Keratinocyte (primary cell): ENCODE data around the gene FCRL1. TPM values are rescaled to one million over a fixed set of nuclear protein-coding genes. Genes with fewer than 3 reads are reported as not detected.

Source experiments
- DNase-seq: peaks from one replicate; pipeline ENCODE4 v3.0.0-alpha.2; 2011; ENCODE audit warnings: low read depth, missing footprints, low spot score
- FAIRE-seq: peaks from 2 replicates; lab custom pipeline; 2011; peaks lifted over from hg19 to GRCh38; lab: Jason Lieb, UNC
- H2AFZ ChIP-seq: 2 replicates; pipeline ENCODE4 v1.6.0; 2012; ENCODE audit warnings: low read length, control low read depth, inconsistent platforms; ENCODE audit not compliant: control insufficient read depth
- H3K27ac ChIP-seq: 2 replicates; pipeline ENCODE4 v1.5.1; 2011; ENCODE audit warnings: low read length; ENCODE audit not compliant: control insufficient read depth, insufficient read depth
- H3K27me3 ChIP-seq: 3 replicates; pipeline ENCODE4 v1.6.0; 2011; ENCODE audit warnings: low read length; ENCODE audit not compliant: control insufficient read depth, insufficient read depth; ENCODE audit errors: extremely low read depth
- H3K36me3 ChIP-seq, 2 experiments: 2 replicates in 1 of 2; 3 replicates in 1 of 2; pipeline ENCODE4 v1.5.1; 2011; ENCODE audit warnings: low read length in 2 of 2, mild to moderate bottlenecking in 1 of 2; ENCODE audit not compliant: control insufficient read depth in 2 of 2, insufficient read depth in 2 of 2; ENCODE audit errors: extremely low read depth in 1 of 2
- H3K4me1 ChIP-seq: 3 replicates; pipeline ENCODE4 v1.5.1; 2011; ENCODE audit warnings: low read length; ENCODE audit not compliant: control insufficient read depth, insufficient read depth; ENCODE audit errors: extremely low read depth
- H3K4me2 ChIP-seq: 3 replicates; pipeline ENCODE4 v1.6.0; 2011; ENCODE audit warnings: low read depth, low read length; ENCODE audit not compliant: control insufficient read depth, insufficient read depth; ENCODE audit errors: extremely low read depth
- H3K4me3 ChIP-seq, 3 experiments: fragments of 200-600 bp in 1 of 3; sonication (generic) in 1 of 3; 2 replicates in 2 of 3; 3 replicates in 1 of 3; pipeline ENCODE4 v1.5.1; 2011 to 2016; ENCODE audit warnings: low read length in 3 of 3, mild to moderate bottlenecking in 3 of 3, control low read depth in 2 of 3, inconsistent platforms in 1 of 3, low read depth in 1 of 3, mixed read lengths in 1 of 3, mixed run types in 1 of 3, moderate library complexity in 1 of 3; ENCODE audit not compliant: control insufficient read depth in 2 of 3, insufficient read depth in 2 of 3; ENCODE audit errors: extremely low read depth in 1 of 3
- H3K79me2 ChIP-seq: 2 replicates; pipeline ENCODE4 v1.6.0; 2012; ENCODE audit warnings: low read length; ENCODE audit not compliant: control insufficient read depth, insufficient read depth
- H3K9ac ChIP-seq: 3 replicates; pipeline ENCODE4 v1.6.0; 2011; ENCODE audit warnings: low read length; ENCODE audit not compliant: control insufficient read depth, insufficient read depth; ENCODE audit errors: extremely low read depth
- H3K9me1 ChIP-seq: 3 replicates; pipeline ENCODE4 v1.6.0; 2011; ENCODE audit warnings: low read length; ENCODE audit not compliant: control insufficient read depth, insufficient read depth; ENCODE audit errors: extremely low read depth
- H3K9me3 ChIP-seq: 2 replicates; pipeline ENCODE4 v1.5.1; 2012; ENCODE audit warnings: low read depth, low read length; ENCODE audit not compliant: control insufficient read depth
- H4K20me1 ChIP-seq: 3 replicates; pipeline ENCODE4 v1.6.0; 2011; ENCODE audit warnings: low read length; ENCODE audit not compliant: control insufficient read depth, insufficient read depth; ENCODE audit errors: extremely low read depth
- EZH2 ChIP-seq: IDR thresholded peaks from one replicate; pipeline ENCODE4 v1.6.1; 2012; ENCODE audit warnings: inconsistent platforms, mild to moderate bottlenecking, low read length, moderate library complexity
- dilution Hi-C: fragments of 300-500 bp; cut with MboI; formaldehyde crosslinking; loops from one replicate; pipeline ENCODE4 v1.7.0; 2020; ENCODE audit warnings: low sequenced_read_pairs; ENCODE audit not compliant: extremely low pct_ligation_motif_present
- polyA plus RNA-seq, 5 experiments: library from polyadenylated mRNA; depleted of rRNA in 3 of 5; stranded (reverse) in 3 of 5; stranded (forward) in 1 of 5; unstranded in 1 of 5; fragments of >200 nt; gene quantifications; 1 replicate in 1 of 5; 2 replicates in 3 of 5; 3 replicates in 1 of 5; pipeline versions ENCODE4 v1.2.1 to v1.2.3, GENCODE V29; 2011 to 2012; ENCODE audit warnings: missing spikeins in 2 of 5, low read depth in 1 of 5, low replicate concordance in 1 of 5
- TF ChIP-seq, protein P1 (sequence below), 3 experiments: IDR thresholded peaks in 1 of 3; conservative IDR thresholded peaks in 1 of 3; optimal IDR thresholded peaks in 1 of 3; 2 replicates in 2 of 3; 3 replicates in 1 of 3; pipeline versions ENCODE3 to v1.5.1; 2011; ENCODE audit warnings: low read length in 3 of 3, mild to moderate bottlenecking in 3 of 3, moderate library complexity in 2 of 3, control low read depth in 1 of 3, inconsistent platforms in 1 of 3; ENCODE audit not compliant: insufficient read depth in 2 of 3; ENCODE audit errors: extremely low read depth in 1 of 3

Gene FCRL1
- polyA plus RNA-seq, 1 donor (not counting 4 experiments of a cell fraction or from before 2014, with no cell fraction given), result not detected

DNA sequence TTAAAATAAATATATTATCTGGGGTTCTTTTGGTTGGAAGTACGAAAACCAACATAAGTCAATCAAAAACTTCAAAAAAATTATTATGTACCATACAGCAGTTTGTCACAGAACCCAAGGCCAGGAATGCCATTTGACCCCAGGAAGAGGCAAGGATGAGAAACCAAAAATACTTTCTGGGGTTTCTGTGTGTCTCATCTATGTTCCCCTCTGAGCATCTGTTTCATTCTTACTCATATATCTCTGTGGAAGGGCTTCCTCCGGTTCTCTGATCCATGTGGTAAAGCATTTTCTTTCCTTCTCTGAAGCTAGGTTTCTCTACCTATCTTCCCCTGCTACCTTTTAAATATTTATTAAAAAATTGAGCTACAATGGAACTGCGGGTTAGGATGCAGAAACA is 9.8 kb upstream of the FCRL1 start:
- H3K4me2 ChIP-seq, result no peak overlapping the region
- no peaks in the 10 kb centered on the region for H3K79me2 ChIP-seq
- DNase-seq, result no peak
- dilution Hi-C loops, result no loop called here
- H4K20me1 ChIP-seq, result no peaks in the 10 kb centered on the region
- H3K27me3 ChIP-seq, result no peaks in the 10 kb centered on the region
- no peak overlapping the region for H3K4me3 ChIP-seq
- no peaks in the 10 kb centered on the region for H3K36me3 ChIP-seq
- no peak overlapping the region for H3K9ac ChIP-seq
- H3K27ac ChIP-seq, result no peak overlapping the region
- TF ChIP-seq, protein P1, sequence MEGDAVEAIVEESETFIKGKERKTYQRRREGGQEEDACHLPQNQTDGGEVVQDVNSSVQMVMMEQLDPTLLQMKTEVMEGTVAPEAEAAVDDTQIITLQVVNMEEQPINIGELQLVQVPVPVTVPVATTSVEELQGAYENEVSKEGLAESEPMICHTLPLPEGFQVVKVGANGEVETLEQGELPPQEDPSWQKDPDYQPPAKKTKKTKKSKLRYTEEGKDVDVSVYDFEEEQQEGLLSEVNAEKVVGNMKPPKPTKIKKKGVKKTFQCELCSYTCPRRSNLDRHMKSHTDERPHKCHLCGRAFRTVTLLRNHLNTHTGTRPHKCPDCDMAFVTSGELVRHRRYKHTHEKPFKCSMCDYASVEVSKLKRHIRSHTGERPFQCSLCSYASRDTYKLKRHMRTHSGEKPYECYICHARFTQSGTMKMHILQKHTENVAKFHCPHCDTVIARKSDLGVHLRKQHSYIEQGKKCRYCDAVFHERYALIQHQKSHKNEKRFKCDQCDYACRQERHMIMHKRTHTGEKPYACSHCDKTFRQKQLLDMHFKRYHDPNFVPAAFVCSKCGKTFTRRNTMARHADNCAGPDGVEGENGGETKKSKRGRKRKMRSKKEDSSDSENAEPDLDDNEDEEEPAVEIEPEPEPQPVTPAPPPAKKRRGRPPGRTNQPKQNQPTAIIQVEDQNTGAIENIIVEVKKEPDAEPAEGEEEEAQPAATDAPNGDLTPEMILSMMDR (optimal IDR thresholded peaks at IDR 0.05 in 1 of 3, IDR thresholded peaks at IDR 0.05 in 1 of 3, conservative IDR thresholded peaks at IDR 0.05 in 1 of 3; ENCODE audit: extremely low read depth in 1 of 3, insufficient read depth in 2 of 3, low read length in 3 of 3), result no peak
- no peak for TF ChIP-seq EZH2
- no peaks in the 10 kb centered on the region for H3K9me1 ChIP-seq
- no peaks in the 10 kb centered on the region for H3K9me3 ChIP-seq
- no peak overlapping the region for H2AFZ ChIP-seq
- no peak for FAIRE-seq
- no peaks in the 10 kb centered on the region for H3K4me1 ChIP-seq

GRCh38 chr1:157829210-157829609 is 9.3 kb upstream of the FCRL1 start:
- no peaks in the 10 kb centered on the region for H3K79me2 ChIP-seq
- no peaks in the 10 kb centered on the region for H3K9me1 ChIP-seq
- no peaks in the 10 kb centered on the region for H4K20me1 ChIP-seq
- no peak overlapping the region for H2AFZ ChIP-seq
- dilution Hi-C loops, result no loop called here
- H3K4me3 ChIP-seq, result no peak overlapping the region
- H3K4me1 ChIP-seq, result no peaks in the 10 kb centered on the region
- H3K27me3 ChIP-seq, result no peaks in the 10 kb centered on the region
- no peak overlapping the region for H3K4me2 ChIP-seq
- H3K36me3 ChIP-seq, result no peaks in the 10 kb centered on the region
- TF ChIP-seq, protein P1 (optimal IDR thresholded peaks at IDR 0.05 in 1 of 3, IDR thresholded peaks at IDR 0.05 in 1 of 3, conservative IDR thresholded peaks at IDR 0.05 in 1 of 3; ENCODE audit: extremely low read depth in 1 of 3, insufficient read depth in 2 of 3, low read length in 3 of 3), result no peak
- no peak for TF ChIP-seq EZH2
- FAIRE-seq, result no peak
- H3K27ac ChIP-seq, result no peak overlapping the region
- no peak for DNase-seq
- no peak overlapping the region for H3K9ac ChIP-seq
- H3K9me3 ChIP-seq, result no peaks in the 10 kb centered on the region
